ENCODE measurements around the gene OR4D6.
"Not testable (repeated sequence)": the region's sequence is repeated elsewhere in the genome, so short reads cannot be mapped to it uniquely, and the experiment has no call there.

OR4D6 gene

DNA sequence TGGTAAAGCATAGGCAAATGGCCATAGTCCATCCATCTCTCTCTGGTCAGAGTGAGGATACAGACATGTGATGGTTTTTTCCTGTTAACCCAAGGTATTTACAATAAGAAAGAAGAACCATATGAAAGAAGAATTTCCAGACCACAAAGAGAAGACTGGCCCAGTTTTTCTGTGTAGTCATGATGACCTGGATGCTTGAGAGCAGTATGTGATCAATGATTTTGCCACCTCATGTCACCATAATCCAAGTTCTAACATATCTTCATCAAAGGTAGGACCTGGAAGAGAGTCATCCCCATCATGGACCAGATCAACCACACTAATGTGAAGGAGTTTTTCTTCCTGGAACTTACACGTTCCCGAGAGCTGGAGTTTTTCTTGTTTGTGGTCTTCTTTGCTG, at the start of gene OR4D6:
OR4D6 (plus strand) TSS at position 301 of the 400 bp plus-strand sequence; CDS start at position 301, 0 bp downstream.
- DNase-seq, result no peak

DNA sequence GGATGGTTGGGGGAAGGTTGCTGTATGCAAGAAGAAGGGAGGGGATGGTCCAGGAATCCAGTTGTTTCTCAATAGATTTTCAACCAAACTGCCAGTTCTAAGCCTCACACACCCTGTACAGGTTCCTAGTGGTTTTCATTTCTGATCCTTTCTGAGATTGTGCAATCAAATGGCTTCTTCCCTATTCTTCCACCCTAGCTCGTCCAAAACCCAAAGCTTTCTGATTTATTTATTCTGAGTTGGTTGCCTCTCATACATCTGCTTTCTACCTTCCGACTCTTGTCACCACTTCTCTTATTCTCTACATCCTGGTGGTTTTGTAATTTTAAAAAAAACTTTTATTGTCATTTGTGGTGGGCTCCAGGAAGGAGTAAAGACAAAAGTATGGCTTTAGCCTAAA, 43.1 kb upstream of the OR4D6 start:
- no peak for DNase-seq

DNA sequence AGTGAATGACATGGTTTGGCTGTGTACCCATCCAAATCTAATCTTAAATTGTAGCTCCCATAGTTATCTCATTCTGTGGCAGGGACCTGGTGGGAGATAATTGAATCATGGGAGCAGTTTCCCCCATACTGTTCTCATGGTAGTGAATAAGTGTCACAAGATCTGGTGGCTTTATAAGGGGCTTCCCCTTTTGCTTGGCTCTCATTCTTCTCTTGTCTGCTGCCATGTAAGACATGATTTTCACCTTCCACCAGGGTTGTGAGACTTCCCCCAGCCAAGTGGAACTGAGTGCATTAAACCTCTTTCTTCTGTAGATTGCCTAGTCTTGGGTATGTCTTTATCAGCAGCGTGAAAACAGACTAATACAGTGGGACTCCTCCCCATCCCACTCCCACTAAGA, 41.6 kb upstream of the OR4D6 start:
- no peak for DNase-seq

DNA sequence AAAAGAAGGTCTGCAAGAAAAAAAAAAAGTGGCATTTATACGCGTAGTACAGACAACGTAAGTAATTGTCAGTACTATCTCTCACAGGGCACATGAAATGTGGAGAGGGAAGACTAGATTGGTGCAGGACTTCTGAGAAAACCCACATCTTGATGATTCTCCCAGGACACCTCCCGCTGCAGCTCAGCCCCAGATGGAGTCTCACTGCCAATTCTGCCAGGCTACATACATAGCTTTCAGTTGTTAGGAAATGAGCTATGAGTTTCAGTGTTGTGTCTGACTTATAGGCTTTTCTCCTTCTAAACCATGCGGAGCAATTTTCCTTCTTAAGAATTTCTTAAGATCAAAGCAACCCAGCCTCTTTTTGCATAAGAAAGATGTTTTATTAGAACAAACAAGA, 40.1 kb upstream of the OR4D6 start:
- no peak for DNase-seq

DNA sequence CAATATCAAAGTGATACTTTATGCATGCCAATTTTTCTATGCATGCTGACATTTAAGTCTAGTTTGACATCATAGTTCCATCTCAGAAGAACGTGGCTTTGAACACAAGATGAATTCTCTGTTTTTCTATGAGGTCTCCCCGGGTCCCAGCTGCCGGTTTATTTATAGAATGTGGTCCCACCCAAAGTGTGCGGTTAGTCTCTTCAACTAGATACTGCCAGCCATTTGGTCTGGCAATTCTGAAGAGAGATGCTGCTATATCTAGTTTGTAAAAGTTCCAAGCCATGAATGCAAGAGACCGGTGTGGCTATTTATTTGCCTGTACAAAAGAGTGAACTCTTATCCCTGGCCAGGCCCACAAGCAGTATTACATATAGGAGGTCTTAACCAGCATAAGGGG, 39.7 kb upstream of the OR4D6 start:
- no peak for DNase-seq

DNA sequence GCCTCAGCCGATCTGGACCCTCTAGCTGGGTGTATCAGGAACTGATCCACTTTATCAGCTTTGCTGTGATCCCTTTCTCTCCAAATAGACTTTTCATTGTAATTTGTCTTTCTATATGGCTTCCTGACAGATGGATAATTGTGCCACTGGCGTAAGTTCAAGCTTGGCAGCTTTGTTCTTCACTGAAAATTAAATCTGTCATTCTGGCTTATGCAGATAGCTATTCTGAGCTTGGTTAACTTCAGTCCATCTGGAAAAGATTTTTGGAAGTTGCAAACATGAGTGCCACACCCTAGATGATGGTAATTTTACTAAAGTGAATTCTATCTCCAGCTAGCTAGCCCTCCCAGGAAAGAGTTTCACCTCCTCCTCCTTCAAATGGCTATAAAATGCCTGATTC, 38.6 kb upstream of the OR4D6 start:
- DNase-seq, result no peak

DNA sequence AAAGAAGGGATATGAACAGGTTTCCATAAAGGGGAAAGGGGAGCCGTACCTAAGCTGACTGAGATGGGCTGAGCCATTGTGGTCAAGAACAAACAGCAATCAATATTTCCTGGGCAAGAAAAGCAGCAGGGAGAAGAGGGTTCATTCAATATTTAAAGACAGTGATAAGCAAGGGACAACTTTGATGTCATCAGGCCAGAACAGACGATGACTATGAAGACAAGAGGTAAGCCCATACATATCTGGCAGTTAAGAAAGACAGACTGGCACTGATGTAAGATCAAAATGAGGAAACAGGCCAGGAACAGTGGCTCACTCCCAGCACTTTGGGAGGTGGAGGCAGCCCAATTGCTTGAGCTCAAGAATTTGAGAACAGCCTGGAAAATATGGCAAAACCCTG, 32.9 kb upstream of the OR4D6 start:
- no peak for DNase-seq

DNA sequence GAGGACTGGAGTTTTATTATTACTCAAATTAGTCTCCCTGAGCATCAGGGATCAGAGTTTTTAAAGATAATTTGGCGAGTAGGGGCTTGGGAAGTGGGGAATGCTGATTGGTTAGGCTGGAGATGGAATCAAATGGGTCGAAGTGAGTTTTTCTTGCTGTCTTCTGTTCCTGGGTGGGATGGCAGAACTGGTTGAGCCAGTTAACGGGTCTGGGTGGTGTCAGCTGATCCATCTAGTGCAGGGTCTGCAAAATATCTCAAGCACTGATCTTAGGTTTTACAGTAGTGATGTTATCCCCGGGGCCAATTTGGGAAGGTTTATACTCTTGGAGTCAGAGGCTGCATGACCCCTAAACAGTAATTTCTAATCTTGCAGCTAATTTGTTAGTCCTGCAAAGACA, 31.6 kb upstream of the OR4D6 start:
- DNase-seq, result no peak

DNA sequence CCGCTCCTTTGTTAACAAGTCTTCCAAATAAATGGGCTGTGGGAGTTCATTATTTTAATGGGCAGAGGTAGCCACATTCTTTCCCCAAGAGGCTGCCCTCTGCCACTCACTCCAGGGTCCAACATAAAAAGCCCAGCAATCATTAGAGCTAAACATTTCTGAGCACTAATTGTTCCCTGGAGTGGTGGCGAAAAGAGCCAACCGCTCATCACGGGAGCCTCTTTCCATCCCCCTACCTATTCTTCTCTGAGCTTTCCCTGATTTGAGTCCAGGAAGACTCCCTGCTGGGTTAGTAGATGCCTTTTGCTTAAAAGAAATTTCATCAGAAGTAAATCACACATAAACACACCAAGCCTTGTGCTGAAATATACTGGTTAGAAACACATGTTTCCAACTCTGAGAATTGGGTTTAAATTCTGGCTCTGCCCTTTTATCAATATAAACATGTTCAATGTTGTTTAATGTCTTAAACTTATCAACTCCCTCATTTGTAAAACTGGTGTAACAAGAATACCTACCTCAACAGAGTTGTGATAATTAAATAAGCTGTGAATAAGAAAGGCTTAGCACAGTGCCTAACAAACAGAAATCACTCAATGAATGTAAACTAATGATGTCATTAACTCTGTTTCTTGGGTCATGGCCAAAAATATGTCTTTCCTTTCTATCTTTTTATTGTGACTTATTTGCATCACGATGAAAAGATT, 30.2 kb upstream of the OR4D6 start, which contains the start of gene OR5A2:
OR5A2 (minus strand) TSS at position 53 of the 707 bp plus-strand sequence. CDS start 3,460 bp downstream, outside the sequence.
- no peak for DNase-seq

DNA sequence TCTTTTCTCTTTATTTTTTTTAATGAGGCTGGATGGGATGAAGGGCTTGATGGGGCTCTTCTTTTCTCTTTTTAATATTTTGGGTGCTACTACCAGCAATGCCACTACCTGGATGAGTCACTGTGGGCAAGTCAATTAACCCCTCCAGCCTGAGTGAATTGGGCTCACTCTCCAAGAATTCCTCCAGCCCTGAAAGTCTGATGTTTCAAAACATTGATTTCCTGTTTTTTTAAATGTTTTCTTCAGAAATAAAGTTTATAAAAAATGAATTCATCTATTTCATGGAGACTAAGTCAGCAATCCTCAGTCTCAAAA, 29.7 kb upstream of the OR4D6 start:
- no peak for DNase-seq

DNA sequence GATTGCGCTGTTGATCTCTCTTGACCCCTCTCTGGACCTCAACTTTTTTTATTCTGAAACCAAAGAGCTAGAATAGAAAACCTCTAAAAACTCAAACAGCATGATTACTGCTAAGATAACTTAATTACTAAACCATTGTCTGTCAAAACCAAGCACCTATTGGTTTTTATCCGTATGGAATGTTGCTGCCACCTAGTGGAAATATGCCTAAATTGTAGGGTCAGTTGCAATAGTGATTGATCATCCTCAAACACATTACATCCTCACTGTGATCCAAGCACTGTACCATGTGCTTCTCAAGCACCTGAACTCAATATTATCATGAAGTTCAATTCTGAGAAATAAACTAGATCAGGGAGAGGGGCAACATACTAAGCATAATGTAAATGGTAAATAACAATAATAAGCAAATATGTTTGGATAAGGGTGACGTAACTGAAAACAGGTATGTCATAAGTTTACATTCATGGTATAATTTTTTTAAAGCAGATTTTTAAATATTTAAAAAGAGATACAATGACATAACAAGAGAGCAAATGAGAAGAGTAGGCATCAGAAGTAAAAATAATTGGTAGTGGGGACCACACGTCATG, 26.7 kb upstream of the OR4D6 start:
- DNase-seq, result peak; percentile 19

DNA sequence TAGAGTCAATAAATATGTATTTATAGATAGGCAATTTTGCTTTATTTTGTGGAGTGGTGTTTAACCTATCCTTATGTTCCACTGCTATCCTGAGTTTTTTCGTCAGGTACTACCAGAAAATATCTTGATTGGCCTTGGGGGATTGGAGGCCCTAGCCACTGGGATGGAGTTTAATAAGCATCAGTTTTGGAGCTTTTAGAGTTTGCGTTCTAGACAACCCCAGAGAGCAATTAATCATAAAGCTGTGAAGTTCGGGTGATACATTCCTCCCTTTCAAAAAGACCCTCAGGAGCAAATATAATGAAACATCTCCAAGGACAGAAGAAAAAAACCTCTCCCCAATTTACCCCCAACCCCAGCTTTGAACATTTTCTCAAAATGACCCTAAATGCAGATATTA, 20.6 kb upstream of the OR4D6 start, which contains the start of gene OR5A1:
OR5A1 (plus strand) TSS at position 301 of the 400 bp plus-strand sequence. CDS start 6,700 bp downstream, outside the sequence.
- no peak for DNase-seq

DNA sequence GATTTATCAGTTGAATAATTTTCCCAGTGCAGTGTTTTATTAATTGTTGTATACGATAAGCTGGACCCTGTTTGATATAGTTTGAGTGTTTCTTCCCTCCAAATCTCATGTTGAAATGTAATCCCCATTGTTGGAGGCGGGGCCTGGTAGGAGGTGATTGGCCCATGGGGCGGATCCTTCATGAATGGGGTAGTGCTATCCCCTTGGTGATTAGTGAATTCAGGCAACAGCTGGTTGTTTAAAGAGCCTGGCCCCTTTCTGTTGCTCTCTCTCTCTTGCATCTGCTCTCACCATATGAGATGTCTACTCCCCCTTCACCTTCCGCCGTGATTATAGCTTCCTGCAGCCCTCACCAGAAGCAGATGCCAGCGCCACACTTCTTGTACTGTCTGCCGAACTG, 19.0 kb upstream of the OR4D6 start:
- no peak for DNase-seq

DNA sequence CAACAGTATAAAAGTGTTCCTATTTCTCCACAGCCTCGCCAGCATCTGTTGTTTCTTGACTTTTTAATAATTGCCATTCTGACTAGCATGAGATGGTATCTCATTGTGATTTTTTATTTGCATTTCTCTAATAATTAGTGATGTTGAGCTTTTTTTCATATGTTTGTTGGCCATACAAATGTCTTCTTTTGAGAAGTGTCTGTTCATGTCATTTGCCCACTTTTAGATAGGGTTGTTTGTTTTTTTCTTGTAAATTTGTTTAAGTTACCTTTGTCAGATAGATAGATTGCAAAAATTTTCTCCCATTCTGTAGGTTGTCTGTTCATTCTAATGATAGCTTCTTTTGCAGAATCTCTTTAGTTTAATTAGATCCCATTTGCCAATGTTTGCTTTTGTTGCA, 11.1 kb upstream of the OR4D6 start:
- DNase-seq, result not testable (repeated sequence)

DNA sequence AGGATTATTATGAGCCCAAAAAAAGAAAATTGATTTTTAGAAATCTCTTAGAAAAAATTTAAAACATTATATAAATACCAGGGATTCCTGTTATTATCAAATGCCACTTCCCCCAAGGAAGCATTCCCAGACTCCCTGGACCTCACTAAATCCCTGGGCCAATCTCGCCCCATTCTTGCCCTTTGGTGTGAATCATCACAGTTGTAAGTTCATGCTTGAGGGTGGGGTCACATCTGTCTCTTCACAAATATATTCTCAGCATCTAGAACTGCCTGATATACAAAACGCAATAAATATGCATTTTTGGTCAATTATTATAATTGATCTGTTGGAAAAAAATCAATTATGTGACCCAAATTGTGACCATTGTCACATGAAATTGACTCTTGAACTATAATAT, 8.3 kb upstream of the OR4D6 start:
- no peak for DNase-seq

DNA sequence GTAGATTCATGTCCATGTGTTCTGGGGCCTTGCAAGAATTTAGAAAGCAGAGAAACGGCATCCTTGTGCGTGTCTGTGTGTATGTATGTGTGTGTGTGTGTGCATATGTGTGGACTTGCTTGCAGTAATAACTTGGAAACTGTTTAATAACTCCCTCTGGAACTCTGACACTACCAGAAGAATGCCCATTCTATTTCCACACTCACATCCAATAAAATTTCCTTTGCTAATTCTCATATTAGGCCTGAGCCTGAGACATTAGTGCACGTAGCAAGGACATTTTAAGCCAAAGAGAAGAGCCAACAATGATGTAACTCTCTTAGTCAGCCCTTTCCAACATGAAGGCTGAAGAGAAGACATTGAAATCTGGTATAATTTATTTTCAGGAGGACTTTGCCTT, 3.2 kb downstream of the OR4D6 start:
- DNase-seq, result no peak

DNA sequence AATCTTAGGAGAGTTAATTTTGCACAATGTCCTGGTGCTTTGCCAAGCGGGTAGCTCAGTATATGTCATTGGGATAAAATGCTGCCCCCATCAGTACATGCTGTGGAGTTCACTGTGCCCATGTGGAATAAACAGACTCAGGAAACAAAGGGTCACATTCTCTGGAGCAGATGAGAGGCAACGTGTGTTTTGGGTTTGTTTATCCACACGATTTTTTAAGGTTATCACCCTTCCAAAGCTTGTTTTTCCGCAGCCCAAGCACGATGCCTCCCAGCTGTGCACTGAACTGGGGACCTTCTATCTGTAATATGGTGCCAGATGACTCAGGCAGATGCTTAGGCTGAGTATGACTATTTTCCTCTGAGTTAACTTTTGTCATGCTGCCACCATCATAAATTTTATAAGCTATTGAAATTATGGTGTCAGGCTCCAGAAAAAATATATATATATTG, 6.5 kb downstream of the OR4D6 start:
- DNase-seq, result no peak

DNA sequence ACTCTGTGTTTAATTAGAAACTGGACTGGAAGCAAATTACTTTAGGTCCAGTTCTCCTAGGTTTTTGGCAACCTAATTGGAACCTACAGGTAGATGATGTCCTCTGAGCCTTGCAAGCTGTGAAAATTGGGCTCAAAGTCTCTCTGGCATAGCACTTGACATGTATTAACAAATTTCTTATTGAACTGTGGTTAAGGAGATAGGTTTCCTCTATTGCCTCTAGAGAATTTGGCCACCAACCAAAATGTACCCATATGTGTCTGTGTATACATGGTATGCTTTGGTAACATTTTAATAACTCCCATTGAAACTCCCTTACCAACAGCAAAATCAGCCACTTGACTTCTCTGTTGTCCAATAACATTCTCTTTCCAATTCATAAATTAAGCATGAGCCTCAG, 16.3 kb downstream of the OR4D6 start, which contains the start of gene OR4D10:
OR4D10 (plus strand) TSS at position 301 of the 400 bp plus-strand sequence. CDS start 4,115 bp downstream, outside the sequence.
- no peak for DNase-seq

DNA sequence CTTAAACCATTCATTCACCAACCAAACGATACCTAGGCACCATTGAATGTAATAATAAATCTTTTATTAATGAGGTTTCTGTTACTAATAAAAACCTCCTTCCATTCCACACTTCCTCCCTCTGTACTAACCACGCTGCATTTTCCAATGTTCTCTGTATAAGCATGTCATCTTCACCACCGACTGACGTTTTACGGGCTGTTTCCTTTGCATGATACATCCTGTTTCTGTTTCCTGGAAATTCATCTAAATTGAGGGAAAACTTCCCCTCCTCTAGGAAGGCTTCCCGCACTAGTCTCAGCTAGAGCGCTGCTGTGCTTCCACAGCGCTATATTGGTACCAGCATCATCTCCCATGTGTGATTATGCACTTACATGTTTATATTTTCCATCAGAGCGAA, 18.4 kb downstream of the OR4D6 start:
- DNase-seq, result no peak

DNA sequence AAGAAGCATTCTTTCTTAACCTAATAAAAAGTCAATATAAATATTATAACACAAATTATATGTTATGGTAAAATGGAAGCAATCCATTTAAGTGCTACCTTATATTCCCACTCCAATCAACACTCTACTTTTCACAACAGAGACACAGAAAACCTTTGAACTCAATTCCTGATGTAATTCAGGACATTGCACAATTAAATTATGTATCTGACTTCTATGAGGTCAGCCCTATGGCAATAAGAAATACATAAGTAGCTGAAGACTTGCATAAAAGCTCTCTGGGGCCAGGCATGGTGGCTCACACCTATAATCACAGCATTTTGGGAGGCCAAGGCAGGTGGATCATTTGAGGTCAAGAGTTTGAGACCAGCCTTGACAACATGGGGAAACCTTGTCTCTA, 23.1 kb downstream of the OR4D6 start:
- no peak for DNase-seq

DNA sequence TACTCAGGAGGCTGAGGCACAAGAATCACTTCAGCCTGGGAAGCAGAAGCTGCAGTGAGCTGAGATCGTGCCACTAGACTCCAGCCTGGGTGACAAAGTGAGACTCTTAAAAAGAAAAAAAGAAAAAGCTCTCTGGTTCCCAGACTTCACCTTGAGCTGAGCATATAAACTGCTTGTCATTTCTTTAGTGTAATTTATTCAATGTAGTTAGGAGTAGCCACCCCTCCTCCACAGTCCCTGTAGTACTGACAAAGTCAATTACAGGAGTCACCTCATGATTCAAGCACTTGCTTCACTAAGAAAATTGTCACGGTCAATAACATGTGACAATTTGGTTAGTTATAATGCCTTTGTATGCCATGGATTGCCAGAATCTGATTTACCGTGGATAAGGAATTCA, 23.6 kb downstream of the OR4D6 start:
- no peak for DNase-seq

DNA sequence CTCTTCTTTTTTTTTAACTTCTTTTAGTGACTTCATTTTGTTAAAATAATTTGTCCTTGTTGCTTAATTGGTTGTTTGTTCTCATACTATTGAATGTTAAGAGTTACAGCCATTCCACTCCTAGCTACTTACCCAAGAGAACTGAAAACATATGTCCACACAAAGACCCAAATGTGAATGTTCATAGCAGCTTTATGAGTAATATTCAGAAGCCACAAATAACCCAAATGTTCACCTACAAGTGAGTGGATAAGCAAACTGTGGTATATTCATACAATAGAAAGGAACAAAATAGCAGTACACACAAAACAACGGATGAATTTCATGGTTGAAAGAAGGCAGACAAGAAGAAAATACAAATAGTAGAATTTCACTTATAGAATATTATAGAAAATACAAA, 45.2 kb downstream of the OR4D6 start:
- DNase-seq, result no peak

DNA sequence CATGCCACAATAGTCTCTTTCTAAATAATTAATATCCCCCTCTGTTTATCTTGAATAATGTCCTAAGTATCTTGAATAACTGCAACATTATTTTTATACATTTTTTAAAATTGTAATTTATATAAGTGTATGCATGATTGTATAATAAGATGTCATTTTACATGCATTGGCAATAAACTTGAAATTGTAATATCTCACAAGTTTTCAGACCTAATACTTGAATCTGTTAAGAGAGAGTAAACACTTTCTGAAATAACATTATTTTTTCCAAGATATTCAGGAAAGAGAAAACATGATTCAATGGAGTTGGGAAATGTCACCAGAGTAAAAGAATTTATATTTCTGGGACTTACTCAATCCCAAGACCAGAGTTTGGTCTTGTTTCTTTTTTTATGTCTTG, 46.5 kb downstream of the OR4D6 start, which contains the start of gene OR4D11:
OR4D11 (plus strand) TSS at position 301 of the 400 bp plus-strand sequence; CDS start at position 301, 0 bp downstream.
- no peak for DNase-seq
